Bronchial epithelial cell (primary cell): ENCODE data around the gene ACOT12. TPM values are rescaled to one million over a fixed set of nuclear protein-coding genes. Genes with fewer than 3 reads are reported as not detected.

ENCODE experiments used
- DNase-seq: peaks from one replicate; pipeline ENCODE4 v3.0.0-alpha.2; 2010; ENCODE audit warnings: low read depth
- FAIRE-seq: peaks from 2 replicates; lab custom pipeline; 2011; peaks lifted over from hg19 to GRCh38; lab: Jason Lieb, UNC
- H3K27me3 ChIP-seq: 2 replicates; pipeline ENCODE4 v1.5.1; 2011; ENCODE audit warnings: low read length; ENCODE audit not compliant: control insufficient read depth, insufficient read depth
- H3K36me3 ChIP-seq: 2 replicates; pipeline ENCODE4 v1.5.1; 2011; ENCODE audit warnings: low read length; ENCODE audit not compliant: control insufficient read depth, insufficient read depth
- H3K4me3 ChIP-seq: 2 replicates; pipeline ENCODE4 v1.5.1; 2011; ENCODE audit warnings: mild to moderate bottlenecking, low read depth, low read length, control low read depth
- CTCF ChIP-seq: IDR thresholded peaks from 2 replicates; pipeline ENCODE4 v1.5.1; 2011; ENCODE audit warnings: mild to moderate bottlenecking, moderate library complexity, low read length, control low read depth, inconsistent platforms; ENCODE audit not compliant: insufficient read depth, severe bottlenecking
- total RNA-seq: library from RNA; depleted of rRNA; stranded (reverse); fragments of >200 nt; gene quantifications from 2 replicates; pipeline ENCODE4 v1.2.1, GENCODE V29; 2014

Gene ACOT12
- total RNA-seq, 1 donor from 2014 or later: not detected

DNA sequence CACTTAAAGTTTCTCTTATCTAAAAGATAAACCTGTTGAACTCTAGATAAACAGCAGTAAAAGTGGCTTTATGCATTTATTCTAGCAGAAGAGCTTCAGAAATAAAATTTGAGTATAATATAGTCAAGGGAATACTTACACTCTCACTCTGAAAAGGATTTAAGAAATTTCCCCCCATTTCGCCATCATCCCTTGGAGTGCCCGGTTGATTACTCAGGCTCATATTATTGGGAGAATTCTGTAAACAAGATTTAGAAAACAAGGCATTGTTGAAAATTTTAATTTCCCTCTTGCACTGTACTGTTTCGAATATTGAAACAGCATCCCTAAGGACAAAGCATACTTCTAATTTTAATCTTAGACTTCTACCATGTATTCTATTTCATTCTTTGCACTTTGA lies 34.5 kb upstream of the ACOT12 start:
- Histone ChIP-seq H3K36me3 (no peaks in the 10 kb centered on the region), H3K4me3 (no peak overlapping the region), H3K27me3 (no peaks in the 10 kb centered on the region)
- TF ChIP-seq CTCF: no peak
- no peak for DNase-seq
- FAIRE-seq: no peak

DNA sequence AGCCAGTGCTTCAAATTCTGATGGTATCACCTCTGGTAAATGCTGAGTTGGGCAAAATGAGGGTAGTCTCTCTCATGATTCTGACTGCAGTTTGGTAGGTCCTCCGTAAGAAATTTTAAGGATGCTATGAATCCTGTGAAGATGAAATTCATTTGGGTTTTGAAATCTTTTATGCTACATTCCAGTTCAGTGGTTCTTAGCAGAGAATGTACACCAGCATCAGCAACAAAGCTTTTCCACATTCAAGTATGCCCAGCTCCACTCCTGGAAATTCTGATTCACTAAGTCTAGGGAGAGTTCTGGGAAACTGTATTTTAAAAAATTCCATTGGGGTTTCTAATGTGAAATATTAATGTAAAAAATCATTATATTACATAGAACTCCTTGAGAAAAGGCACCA lies 33.6 kb upstream of the ACOT12 start:
- DNase-seq (no peak), FAIRE-seq (no peak)
- no peak for TF ChIP-seq CTCF
- no peaks in the 10 kb centered on the region for H3K36me3 ChIP-seq
- no peak overlapping the region for H3K4me3 ChIP-seq
- no peaks in the 10 kb centered on the region for H3K27me3 ChIP-seq

GRCh38 chr5:81426359-81427030 lies 32.6 kb upstream of the ACOT12 start:
- FAIRE-seq: no peak
- no peaks in the 10 kb centered on the region for H3K36me3 ChIP-seq

DNA sequence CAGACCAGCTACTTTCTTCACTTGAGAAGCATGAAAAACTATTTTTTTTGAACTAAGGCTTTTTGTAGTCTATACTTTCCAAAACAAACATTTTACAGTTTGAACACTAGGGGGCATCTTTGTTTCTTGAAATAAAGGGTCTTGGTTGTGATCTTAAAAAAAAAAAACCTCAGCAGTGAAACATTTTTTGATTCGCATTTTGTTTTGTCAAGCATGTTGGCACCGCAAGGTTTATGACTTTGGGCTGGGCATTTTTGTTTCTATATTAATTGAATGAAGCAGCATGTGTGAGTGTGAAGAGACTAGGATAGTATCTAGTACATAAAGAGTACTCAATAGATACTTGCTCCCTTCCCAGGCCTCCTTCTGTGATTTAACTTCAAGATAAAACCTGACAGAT lies 31.6 kb upstream of the ACOT12 start:
- peak; percentile 45 for TF ChIP-seq CTCF
- no peaks in the 10 kb centered on the region for H3K27me3 ChIP-seq
- DNase-seq: peak; percentile 46
- no peaks in the 10 kb centered on the region for H3K36me3 ChIP-seq
- no peak overlapping the region for H3K4me3 ChIP-seq
- no peak for FAIRE-seq

More at GRCh38 chr5:81426359-81427030, 32.6 kb upstream of the ACOT12 start:
- TF ChIP-seq CTCF: no peak
- Histone ChIP-seq H3K27me3 (no peaks in the 10 kb centered on the region), H3K4me3 (no peak overlapping the region)
- DNase-seq: no peak

- no peak for DNase-seq
- Histone ChIP-seq H3K4me3 (no peak overlapping the region), H3K27me3 (no peaks in the 10 kb centered on the region), H3K36me3 (no peaks in the 10 kb centered on the region)
- FAIRE-seq: no peak
- TF ChIP-seq CTCF: no peak
These were observed 30.8 kb upstream of the ACOT12 start for GRCh38 chr5:81424728-81425127.

DNA sequence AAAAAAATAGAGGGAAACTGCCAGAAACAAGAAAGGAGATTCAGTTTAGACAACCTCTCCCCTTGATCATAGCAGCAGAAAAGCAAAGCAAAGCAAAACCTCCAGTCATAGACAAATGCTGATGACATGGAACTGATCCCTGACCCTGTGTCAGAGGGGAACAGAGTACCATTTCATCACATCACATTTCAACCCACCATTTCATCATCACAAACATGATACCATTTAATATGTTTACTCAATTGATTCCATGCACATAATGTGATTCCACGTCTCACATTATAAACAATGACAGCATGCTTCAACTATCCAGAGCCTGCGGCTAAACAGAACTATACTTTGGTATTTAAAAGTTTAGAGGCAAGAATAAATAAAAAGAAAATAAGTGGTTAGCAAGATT lies 28.7 kb upstream of the ACOT12 start:
- no peak for FAIRE-seq
- H3K4me3 ChIP-seq: no peak overlapping the region
- DNase-seq: peak; percentile 82
- no peaks in the 10 kb centered on the region for H3K27me3 ChIP-seq
- TF ChIP-seq CTCF: no peak
- no peaks in the 10 kb centered on the region for H3K36me3 ChIP-seq
